Measurements from ENCODE around the gene ZIC2.

Gene ZIC2

DNA sequence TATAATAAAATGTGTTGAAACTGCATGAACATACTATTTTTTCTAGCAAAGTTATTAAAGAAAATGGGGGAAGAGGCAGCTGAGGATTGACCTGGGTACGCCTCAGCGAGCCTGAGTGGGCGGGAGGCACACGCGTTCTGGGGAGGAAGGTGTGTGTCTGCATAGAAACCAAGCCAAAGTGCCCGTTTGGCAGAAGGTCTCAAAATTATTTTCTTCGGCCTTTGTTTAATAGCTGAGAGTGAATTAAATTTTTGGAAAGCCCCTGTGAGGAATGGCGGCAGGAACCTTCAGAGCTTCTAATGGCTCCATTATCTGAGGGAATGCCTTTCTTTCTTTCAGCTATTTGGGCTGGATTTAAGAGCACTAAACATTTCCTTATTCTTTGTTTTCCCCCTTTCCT lies 5.2 kb downstream of the ZIC2 start:
- DNase-seq (ENCODE audit: low spot score) = no peak

DNA sequence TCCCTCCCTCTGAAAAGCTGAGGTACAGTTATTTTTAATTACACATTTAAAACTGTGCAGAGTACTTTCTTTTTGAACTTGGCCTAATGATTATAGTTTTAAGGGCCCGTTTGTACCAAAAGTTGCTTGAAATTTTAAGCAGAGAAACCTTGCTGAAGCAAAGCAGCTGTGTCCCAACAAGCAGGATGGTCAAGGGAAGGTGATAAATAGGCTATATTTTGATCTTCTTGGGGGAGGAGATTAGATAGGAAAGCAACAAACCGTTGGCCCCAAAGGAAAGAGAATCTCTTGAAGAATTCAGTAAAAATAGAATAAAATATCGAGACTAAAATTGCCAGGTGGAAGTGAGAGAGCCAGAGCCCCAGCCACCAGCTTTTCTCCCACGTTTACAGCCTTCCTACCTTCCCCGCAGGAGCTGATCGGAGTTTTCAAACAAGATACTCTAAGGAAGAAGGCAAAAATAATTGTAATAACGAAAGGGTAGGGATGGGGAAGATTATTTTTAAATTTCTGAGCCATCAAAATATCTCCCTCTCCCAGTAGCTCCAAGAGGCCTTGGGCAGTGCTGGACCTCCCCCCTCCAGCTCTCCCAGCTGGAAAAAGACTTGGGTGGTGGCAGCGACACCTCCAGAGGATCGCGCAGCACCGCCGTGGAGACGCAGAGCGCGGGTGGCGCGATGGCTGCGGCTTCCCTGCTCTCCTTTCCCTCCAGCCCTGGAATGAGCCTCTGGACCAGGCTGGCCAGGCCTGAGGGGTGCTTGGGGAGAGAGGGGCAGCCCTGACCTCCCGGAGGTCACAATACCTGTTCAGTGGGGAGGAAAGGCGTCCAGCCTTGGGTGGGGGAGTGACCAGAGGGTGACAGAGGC lies 5.8 kb downstream of the ZIC2 start:
- DNase-seq (ENCODE audit: low spot score) = no peak

DNA sequence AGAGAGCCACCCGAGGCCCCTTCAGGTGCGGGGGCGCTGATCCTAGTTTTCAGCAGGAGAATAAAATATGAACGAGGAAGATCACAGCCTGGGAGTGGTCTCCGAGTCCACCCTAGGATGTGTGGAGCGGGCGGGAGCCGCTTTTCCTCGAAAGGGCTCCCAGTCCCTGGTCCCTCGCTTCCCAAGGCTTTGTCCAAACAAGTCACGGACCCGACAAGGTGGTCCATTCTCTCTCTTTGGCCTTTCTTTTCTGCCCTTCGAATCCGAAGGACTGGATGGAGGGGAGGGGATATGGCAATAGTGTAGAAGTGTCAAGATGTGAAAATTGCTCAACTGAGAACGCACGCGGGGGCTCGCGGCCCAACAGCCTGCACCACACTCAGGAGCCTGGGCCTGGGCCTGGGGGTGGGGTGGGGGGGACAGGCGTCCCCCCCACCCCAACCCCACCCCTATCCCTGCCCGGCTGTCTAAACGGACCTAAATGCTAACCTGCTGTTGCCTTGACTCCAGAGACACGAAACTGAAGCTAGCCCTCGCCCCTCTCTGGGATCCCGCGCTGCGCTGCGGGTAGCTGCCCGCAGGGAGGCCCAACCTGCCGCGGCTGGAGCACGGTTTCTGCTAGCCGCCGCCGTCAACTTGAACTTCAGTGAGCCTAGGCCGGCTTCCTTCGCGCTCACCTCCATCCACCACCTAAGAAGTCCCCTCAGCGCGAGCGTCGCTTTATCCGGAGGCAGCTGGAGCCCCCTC lies 7.1 kb downstream of the ZIC2 start:
- no peak for DNase-seq (ENCODE audit: low spot score)

GRCh38 chr13:99989276-99990125 lies 7.9 kb downstream of the ZIC2 start:
- DNase-seq (ENCODE audit: low spot score) = no peak

DNA sequence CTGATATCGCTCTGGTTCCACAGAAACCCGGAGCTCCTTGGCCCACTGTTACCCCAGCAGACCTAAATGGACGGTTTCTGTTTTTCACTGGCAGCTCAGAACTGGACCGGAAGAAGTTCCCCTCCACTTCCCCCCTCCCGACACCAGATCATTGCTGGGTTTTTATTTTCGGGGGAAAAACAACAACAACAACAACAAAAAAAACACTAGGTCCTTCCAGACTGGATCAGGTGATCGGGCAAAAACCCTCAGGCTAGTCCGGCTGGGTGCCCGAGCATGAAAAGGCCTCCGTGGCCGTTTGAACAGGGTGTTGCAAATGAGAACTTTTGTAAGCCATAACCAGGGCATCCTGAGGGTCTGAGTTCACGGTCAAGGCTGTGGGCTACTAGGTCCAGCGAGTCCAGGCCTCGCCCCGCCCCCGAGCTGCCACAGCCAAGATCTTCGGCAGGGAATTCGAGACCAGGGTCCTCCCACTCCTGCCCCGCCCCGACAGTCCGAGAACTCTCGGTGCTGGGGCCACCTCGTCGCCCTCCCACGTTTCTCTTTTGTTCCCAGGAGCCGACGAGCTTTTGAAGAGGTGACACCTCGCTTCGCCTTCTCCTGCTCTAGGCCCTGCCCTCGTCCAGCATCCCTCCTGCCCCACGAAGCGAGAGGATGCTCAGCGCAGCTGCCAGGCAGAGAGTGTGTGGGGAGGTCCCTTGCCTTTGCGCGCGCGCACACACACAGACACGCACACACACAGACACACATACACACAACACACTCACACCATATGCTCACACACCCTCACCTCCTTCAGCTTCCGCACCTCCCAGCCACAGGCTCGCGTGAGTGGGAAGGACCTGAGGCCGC lies 8.8 kb downstream of the ZIC2 start:
- DNase-seq (ENCODE audit: low spot score) = no peak

DNA sequence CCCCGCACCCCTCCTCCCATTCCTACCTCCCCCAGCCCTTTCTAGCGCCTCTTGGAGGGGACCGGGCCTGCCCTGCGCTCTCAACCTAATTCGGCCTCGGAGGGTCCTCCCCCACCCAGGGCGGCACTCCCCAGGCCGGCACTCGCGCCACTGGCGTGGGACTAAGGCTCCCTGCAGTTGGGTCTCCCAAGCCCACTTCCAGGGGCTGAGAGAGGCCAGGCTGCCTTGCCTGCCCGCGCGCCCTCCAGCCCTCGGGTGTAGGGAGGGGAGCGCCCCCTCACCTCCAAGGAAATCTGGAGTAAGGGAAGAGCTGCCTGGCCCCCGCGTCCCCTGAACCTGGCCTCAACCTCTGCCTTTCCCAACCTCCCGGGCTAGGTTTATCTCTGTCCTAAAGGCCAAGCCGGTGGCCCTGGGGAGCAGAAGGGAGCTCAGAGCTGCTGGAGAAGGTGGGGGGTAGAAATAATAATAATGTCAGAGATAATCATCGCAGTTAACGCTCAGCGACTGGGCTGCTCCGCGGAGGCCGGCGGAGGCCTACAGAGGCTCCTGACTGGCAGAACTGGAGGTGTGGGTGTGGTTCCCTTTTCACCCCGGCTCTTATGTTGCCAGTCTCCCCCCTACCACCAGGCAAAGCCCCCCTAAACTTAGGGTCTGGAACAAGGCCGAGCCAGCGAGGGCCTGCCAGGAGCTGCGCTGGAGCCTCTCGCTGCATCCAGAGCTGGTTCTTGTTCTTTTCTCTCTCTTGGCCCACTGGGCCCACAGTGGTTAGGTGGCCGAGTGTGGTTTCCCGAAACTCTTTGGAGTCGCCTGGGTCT lies 9.6 kb downstream of the ZIC2 start:
- DNase-seq (ENCODE audit: low spot score) = no peak

GRCh38 chr13:99991828-99992775 lies 10.5 kb downstream of the ZIC2 start:
- no peak for DNase-seq (ENCODE audit: low spot score)

- no peak for DNase-seq (ENCODE audit: low spot score)
These were observed 11.4 kb downstream of the ZIC2 start for GRCh38 chr13:99992949-99993351.

- DNase-seq (ENCODE audit: low spot score) = no peak
These were observed 12.4 kb downstream of the ZIC2 start for GRCh38 chr13:99993660-99994637.

DNA sequence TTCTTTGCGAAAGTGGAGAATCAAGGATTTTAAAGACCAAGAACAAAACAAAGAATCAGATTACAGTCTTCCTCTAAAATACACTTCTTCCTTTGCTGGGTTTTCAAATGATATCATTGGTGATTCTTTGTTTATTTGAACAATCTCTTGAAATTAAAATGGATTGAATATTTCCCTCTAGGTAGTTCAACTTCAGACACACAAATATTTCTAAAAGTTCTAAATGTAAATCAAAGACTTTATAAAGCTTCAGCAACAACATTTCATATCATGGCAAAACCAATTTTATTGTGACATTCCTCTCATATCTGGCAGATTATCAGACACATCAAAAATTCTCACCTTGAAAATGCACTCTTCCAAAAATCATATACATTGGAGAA lies 13.0 kb downstream of the ZIC2 start:
- DNase-seq (ENCODE audit: low spot score) = no peak

- no peak for DNase-seq (ENCODE audit: low spot score)
These were observed 13.6 kb downstream of the ZIC2 start for GRCh38 chr13:99995104-99995588.

DNA sequence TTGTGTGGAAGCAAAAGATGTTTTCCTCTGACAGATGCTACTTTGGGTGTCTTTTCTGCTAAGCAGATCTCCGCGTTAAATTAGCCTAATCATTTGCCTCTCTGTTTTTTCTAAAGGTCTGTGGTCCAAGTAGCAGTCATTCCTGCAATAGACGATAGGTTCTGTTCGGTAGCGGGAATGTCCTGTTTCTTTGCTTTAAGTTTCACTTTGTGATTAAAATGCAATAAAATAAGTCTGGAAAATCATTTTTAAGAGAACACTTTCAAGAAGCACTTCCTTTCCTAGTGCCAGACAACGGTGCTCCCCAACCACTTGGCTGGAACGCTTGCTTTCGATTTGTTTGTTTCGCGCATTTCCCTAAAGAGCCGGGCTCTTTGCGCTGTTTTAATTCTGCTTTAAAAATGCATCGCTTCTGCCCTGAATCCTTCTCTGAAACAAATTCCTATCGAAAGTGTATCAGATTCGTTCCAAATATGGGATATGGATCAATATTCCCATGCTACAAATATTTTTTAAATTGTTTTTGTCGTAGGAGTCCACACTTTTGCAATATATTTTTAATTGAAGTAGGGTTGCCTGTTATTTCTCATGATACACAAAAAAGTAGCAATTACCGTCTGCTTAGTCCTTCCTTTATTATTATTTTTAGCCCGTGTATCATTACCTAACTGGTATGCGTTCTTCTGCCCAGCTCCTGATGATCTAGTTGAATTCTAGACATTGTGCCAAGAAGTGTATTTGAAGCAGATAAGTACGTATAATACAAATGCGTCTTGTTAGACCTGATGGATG lies 14.2 kb downstream of the ZIC2 start:
- DNase-seq (ENCODE audit: low spot score) = no peak

DNA sequence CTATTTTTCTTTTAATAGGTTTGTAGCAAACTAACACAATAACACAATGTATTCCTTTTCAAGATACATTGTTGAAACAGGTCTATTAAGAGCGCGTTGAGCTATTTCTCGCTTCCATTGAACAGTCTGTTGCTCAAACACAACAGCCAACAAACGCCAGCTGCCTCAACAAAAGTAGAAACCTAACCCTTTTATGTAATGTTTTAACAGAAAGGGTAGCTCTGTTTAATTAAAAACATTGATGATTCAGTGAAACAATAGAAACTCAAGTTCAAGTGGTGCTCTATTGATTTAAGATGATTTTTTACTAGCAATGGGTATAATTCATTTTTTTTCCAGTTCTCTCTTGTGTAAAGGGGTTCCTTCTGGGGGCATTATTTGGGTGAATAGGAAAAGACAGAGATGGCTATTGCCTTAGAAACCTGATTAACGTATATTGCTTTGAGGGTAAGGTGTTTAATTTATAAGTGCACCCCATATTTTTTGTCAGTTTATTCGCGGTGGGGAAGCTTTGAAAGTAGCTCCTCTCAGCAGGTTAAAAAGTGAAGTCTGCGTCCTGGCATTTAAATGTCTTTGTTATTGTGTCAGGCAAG lies 14.9 kb downstream of the ZIC2 start:
- DNase-seq (ENCODE audit: low spot score) = no peak

DNA sequence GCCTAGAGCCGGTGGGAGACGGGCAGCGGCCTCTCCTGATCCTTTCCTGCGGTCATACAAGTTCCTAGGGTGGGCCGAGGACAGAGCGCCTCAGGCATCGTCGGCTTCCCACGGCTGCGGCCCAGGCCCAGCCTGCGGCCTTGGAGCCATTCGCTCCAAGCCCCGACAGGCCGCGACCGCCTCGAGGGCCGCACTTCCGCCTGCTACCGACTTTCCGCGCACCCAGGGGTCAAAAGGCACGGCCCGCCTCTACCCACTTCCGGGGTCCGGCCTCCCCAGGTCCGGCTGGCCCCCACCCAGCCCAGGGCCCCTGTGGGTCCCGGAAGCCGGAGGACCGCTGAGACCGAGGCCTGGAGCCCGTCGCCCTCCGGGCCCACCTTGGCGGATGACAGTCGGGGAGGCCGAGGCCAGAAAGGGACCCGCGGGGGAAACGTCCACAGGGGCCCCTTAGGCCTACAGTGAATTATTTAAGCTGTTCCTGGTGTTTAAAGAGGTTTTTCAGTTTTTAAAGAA lies 16.2 kb downstream of the ZIC2 start:
- DNase-seq (ENCODE audit: low spot score) = no peak

- DNase-seq (ENCODE audit: low spot score) = no peak
These were observed 16.7 kb downstream of the ZIC2 start for GRCh38 chr13:99998261-99998660.

DNA sequence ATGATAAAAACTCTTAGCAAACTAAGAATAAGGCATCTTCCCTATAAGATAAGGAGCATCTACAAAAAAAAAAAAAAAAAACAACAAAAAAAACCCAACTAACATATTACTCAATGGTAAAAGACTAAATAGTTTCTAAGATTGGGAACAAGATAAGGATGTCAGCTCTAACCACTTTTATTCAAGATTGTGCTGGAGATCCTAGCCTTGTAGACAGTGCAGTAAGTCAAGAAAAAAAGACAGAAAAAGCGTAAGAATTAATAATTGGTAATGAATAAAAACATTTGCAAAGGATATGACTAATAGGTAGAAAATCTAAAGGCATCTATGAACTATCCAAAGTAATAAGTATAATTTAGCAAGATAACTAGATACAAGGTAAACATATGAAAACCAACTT lies 33.0 kb downstream of the ZIC2 start:
- no peak for DNase-seq (ENCODE audit: low spot score)

Data from hematopoietic multipotent progenitor cell treated with erythropoietin and hydrocortisone succinate and interleukin-3 and kit ligand, for 15 days (in vitro differentiated cells).